GM20431 (cell line): Measurements from ENCODE around the gene CUL3.
"Not testable (repeated sequence)": the region's sequence is repeated elsewhere in the genome, so short reads cannot be mapped to it uniquely, and the experiment has no call there.

Experiments
- in situ Hi-C: fragments of 300-500 bp; cut with MseI, MboI; formaldehyde crosslinking; loops from one replicate; pipeline ENCODE4 v1.15.0; 2020; ENCODE audit warnings: low sequenced_read_pairs; ENCODE audit not compliant: unreplicated experiment

Gene CUL3

DNA sequence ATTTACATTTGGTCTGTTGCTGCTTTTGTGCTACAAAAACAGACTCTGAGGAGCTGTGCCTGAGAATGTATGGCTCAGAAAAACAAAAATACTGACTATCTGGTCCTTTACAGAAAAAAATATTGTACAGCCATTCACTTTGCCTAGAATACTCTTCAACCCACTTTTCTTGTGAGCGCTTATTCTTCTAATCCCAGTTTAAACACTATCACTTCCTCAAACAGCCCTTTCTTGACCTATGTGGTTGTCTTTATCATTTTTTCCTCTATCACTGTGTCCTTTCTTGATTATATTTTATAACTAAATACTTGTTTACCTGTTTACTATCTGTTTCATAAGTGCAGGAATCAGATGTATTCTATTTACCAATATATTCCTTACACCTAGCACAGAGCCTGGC, 33.5 kb downstream of the CUL3 start:
- in situ Hi-C loops: no loop called here

DNA sequence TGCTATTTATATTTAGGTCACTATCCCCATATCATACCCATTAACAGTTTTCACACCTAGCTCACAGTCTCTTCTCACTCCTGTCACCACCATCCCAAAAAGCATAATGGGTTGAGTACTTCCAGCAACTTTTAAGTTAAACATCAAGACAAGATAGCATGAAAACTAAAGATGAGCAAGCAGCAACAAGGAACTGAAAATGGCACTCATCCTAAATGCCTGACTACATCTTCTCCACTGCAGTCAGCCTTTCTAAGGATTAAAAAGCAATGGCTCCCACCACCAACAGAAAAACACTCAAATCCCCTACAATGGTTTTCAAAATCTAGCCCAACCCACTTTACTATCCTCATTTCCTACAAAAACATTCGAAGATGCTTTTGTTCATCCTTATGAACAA, 38.2 kb downstream of the CUL3 start:
- in situ Hi-C loops: no loop called here

GRCh38 chr2:224545884-224546644, 39.1 kb downstream of the CUL3 start:
- in situ Hi-C loops: no loop called here

DNA sequence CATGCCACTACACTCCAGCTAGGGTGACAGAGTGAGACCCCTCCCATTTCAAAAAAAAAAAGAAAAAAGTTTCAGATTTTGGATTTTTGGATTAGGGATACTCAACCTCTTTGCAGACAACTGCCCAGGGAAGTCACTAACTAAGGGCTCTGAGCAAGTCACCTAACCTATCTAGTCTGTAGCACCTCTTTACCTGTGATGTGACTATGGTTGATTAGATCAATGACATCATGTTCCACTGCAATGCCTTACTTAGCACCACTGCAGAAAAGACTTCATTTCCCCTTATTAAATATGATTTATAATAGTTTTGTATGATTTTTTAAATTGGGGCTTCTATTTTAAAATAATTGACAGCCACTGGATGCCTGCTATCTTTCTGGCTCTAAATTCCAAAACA, 41.2 kb downstream of the CUL3 start:
- in situ Hi-C loops: no loop called here

DNA sequence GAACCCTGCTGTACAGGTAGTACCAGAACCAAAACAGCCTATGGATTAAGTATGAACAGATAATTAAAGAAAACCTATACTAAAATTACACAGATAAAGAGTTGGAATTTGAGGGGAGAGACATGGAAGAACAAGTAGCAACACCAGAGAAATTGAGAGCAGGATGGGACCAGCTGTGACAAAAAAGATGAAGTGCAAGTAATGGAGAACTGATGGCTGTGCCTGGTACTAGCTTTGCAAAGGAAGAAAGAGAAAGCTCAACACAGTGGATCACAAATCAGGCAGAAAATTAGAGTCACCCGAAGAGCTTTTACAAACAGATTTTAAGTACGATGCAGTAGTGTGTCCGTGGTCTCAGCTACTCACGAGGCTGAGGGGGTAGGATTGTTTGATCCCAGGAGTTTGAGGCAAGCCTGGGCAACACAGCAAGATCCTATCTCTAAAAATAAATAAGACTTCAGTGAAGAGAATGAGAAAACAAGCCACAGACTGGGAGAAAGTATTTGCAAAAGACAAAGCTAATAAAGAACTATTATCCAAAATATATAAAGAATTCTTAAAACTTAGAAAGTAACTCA, 46.5 kb downstream of the CUL3 start:
- in situ Hi-C loops: no loop called here

GRCh38 chr2:224532931-224533330, 52.2 kb downstream of the CUL3 start:
- in situ Hi-C loops: no loop called here

- in situ Hi-C loops: no loop called here
Measured at GRCh38 chr2:224532441-224532840, 52.7 kb downstream of the CUL3 start.

GRCh38 chr2:224528171-224528570, 57.0 kb downstream of the CUL3 start:
- in situ Hi-C loops: no loop called here

DNA sequence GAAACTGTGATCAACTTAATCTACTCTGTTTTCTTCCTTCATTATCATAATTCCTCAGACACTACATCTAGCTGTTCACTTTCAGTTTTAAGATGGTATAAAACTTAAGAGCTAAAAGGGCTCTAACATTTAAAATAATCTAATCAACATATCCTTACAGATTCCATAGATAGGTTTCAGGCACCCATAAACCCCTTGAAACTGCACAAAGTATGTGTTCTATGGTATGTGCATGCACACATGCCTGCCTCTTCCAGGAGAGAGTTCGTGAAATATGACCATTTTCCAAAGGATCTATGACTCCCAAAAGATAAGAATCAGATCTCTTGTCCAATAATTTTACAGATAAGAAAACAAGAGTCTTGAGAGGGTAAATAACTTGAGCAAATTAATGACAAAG, 59.4 kb downstream of the CUL3 start:
- in situ Hi-C loops: no loop called here

- in situ Hi-C loops: no loop called here
Measured at GRCh38 chr2:224524657-224525056, 60.5 kb downstream of the CUL3 start.

- in situ Hi-C loops: no loop called here
Measured at GRCh38 chr2:224523626-224524577, 61.3 kb downstream of the CUL3 start.

DNA sequence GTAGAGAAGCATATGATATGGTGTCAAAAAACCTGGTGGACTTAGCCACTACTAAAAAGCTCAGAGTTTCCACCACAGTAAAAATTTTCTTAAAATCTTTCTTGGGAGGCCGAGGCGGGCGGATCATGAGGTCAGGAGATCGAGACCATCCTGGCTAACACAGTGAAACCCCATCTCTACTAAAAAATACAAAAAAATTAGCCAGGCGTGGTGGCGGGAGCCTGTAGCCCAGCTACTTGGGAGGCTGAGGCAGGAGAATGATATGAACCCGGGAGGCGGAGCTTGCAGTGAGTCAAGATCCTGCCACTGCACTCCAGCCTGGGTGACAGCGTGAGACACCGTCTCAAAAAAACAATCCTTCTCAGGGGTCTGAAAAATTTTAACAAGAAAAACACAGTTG, 62.7 kb downstream of the CUL3 start:
- in situ Hi-C loops: not testable (repeated sequence)

DNA sequence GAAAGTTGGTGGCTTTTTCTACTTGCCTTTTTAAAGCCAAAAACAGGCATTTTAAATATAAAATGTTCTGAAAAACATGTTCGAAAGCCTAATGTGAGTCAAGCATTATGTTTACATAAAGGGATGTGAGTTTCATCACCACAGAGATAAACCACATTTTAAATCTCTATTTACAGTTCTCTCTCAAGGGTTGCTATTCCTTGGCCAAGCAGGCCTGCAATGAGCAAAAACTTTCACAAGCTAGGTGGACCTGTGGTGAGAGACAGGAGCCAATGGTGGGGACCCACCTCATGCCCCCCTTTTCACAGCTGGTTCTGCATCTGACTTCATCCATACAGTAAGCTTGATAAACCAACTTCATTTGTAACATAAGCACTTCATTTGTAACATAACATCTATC, 65.1 kb downstream of the CUL3 start:
- in situ Hi-C loops: no loop called here

GRCh38 chr2:224518806-224519580, 66.2 kb downstream of the CUL3 start:
- in situ Hi-C loops: no loop called here

- in situ Hi-C loops: no loop called here
Measured at GRCh38 chr2:224517963-224518362, 67.2 kb downstream of the CUL3 start.

GRCh38 chr2:224516393-224516792, 68.8 kb downstream of the CUL3 start:
- in situ Hi-C loops: not testable (repeated sequence)

GRCh38 chr2:224513991-224514390, 71.2 kb downstream of the CUL3 start:
- in situ Hi-C loops: no loop called here

DNA sequence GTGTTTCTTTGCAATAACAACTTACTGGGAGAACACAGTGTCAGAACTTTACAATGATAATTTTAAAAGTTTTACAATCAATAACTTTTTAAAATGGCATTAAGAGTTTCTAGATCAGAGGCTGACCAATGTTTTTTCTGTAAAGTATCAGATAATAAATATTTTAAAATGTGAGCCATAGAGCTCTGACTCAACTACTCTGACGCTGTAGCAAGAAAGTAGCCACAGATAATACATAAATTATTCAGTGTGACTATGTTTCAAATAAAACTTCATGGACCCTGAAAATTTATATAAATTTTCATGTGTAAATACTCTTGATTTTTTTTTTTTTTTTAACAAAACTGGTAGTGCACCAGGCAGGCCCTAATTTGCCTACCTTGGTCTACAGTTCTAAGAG, 77.4 kb downstream of the CUL3 start:
- in situ Hi-C loops: no loop called here

GRCh38 chr2:224506494-224506893, 78.7 kb downstream of the CUL3 start:
- in situ Hi-C loops: no loop called here

- in situ Hi-C loops: no loop called here
Measured at GRCh38 chr2:224498991-224499390, 86.2 kb downstream of the CUL3 start.
